Epidermal melanocyte (primary cell): ENCODE results near the gene ICAM5.
"Not testable (repeated sequence)": the region's sequence is repeated elsewhere in the genome, so short reads cannot be mapped to it uniquely, and the experiment has no call there.

Experiments
- DNase-seq: peaks from one replicate; pipeline ENCODE4 v3.0.0; 2011; ENCODE audit warnings: low spot score; ENCODE audit not compliant: insufficient read length

The ICAM5 gene

GRCh38 chr19:10289836-10290356 lies at the start of gene ICAM5:
ICAM5 (plus strand) TSS chr19:10289952; CDS start chr19:10290044, 92 bp downstream.
- no peak for DNase-seq

DNA sequence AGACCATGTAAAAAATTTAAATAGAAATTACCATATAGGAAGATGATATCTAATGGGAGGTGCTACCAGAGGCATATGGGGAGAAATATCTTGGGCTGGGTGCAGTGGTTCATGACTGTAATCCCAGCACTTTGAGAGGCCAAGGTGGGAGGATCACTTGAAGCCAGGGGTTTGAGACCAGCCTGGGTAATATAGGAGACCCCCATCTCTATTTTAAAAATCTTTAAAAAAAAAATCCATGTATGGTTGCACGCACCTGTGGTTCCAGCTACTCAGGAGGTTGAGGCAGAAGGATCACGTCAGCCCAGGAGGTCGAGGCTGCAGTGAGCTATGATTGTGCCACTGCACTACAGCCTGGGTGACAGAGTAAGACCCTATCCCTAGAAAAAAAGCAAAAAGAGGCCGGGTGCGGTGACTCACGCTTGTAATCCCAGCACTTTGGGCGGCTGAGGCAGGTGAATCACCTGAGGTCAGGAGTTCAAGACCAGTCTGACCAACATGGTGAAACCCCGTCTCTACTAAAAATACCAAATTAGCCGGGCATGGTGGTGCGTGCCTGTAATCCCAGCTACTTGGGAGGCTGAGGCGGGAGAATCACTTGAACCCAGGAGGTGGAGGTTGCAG lies 47.8 kb upstream of the ICAM5 start:
- DNase-seq: not testable (repeated sequence)

GRCh38 chr19:10243606-10244005 lies 46.1 kb upstream of the ICAM5 start:
- DNase-seq: no peak

- no peak for DNase-seq
These were observed 44.4 kb upstream of the ICAM5 start for GRCh38 chr19:10245189-10245939.

DNA sequence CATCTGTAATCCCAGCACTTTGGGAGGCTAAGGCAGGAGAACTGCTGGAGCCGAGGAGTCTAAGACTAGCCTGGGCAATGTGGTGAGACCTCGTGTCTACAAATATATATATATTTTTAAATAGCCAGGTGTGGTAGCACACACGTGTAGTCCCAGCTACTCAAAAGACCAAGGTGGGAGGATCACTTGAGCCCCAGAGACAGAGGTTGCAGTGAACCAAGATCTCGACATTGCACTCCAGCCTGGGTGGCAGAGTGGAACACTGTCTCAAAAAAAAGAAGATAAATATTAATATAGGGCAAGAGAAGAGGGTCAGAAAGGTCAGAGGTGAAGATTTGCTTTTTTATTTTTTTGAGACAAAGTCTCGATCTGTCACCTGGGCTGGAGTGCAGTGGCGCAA lies 43.2 kb upstream of the ICAM5 start:
- no peak for DNase-seq

GRCh38 chr19:10251792-10252694 lies 37.7 kb upstream of the ICAM5 start, which contains the start of gene MRPL4:
MRPL4 (plus strand) TSS chr19:10252214; CDS start chr19:10252254, 40 bp downstream.
- peak; percentile 94 for DNase-seq

GRCh38 chr19:10252707-10253106 lies 37.0 kb upstream of the ICAM5 start:
- no peak for DNase-seq

DNA sequence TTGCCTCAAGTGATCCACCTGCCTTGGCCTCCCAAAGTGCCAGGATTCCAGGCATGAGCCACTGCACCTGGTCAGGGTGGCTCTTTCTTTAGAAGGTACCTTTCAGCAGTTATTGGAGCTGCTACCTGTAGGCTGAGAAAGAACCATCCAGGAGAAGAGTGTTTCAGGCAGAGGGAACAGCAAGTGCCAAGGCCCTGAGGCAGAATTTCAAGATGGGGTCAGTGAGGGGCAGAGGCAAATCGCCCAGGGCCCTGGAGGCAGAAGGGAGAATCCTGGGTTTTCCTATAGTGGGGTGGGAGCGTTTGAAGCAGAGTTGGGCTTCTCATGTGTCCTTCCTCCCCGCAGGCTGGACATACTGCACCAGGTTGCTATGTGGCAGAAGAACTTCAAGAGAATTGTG lies 35.5 kb upstream of the ICAM5 start:
- no peak for DNase-seq

GRCh38 chr19:10255358-10255757 lies 34.4 kb upstream of the ICAM5 start:
- DNase-seq: no peak

DNA sequence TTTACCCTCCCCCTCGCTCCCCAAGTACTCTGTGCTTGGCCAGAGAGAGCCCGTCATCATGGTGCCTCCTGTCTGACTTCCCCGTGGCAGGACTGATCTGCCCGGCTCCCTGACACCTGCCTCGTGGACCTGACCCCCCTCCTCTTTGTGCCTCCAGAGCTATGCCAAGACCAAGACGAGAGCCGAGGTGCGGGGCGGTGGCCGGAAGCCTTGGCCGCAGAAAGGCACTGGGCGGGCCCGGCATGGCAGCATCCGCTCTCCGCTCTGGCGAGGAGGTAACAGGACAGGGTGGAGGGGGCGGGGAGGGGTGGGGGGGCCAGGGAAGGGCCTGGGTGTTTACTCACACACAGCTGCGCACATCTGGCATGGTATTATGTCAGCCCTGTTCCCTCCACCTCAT lies 33.2 kb upstream of the ICAM5 start:
- no peak for DNase-seq

DNA sequence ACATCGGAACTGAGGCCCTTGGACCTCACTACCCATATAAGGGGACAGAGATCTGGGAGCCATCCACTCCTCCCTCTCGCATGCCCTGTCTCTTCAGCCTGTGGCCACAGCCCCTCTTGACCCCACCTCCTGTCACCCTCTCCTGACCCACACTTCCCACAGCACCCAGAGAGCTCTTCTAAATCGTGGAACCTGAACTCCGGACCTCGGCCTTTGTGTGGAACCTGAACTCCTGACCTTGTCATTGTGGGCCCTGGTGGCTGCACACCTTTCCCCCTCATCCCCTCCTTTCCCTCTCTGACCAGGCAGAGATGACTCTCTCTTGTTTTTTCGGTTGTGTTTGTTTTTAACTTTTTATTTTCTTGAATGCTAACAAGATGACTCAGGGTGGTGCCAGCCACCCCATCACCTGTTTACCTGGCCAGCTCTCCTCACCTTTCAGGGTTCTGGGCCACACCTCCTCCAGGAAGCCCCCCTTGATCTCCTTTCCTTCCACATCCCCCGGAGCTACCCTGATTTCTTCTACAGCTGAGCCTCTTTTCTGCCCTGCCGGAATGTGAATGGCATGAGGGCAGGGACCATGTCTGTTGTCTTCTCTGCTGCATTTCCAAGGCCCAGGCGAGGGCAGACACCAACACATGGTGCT lies 32.7 kb upstream of the ICAM5 start:
- DNase-seq: no peak

DNA sequence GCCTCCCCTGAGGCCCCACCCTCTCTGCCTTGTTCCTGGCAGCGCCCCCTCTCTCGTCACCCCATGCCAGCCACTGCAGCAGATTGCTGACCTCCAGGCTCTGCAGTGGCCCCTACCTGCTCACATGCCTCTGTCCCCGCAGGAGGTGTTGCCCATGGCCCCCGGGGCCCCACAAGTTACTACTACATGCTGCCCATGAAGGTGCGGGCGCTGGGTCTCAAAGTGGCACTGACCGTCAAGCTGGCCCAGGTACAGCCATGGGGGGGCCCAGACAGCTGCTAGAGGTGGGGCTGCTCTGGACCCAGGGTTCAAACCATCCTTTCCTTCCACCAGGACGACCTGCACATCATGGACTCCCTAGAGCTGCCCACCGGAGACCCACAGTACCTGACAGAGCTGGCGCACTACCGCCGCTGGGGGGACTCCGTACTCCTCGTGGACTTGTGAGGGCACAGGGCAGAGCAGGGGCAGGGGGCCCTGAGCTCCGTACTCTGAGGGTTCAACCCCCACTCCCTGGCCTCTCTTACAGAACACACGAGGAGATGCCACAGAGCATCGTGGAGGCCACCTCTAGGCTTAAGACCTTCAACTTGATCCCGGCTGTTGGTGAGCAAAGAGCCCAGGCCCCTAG lies 31.6 kb upstream of the ICAM5 start:
- no peak for DNase-seq

- no peak for DNase-seq
These were observed 30.4 kb upstream of the ICAM5 start for GRCh38 chr19:10259162-10259905.

- DNase-seq: no peak
These were observed 29.6 kb upstream of the ICAM5 start for GRCh38 chr19:10260141-10260584.

GRCh38 chr19:10262771-10263170 lies 27.0 kb upstream of the ICAM5 start:
- no peak for DNase-seq

DNA sequence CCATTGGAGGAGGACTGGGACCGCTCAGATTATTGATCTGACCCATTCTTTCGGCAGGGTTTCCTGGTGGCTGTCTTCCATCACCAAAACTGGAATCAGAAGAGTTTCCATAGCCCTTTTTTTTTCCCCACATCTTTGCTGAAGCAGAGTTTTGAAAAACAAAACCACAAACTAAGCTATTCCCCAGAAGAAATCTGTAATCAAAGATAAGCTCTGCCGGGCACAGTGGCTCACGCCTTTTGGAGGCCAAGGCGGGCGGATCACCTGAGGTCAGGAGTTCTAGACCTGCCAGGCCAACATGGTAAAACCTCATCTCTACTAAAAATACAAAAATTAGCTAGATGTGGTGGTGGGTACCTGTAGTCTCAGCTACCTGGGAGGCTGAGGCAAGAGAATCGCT lies 23.0 kb upstream of the ICAM5 start:
- no peak for DNase-seq

GRCh38 chr19:10268071-10268470 lies 21.7 kb upstream of the ICAM5 start:
- no peak for DNase-seq

DNA sequence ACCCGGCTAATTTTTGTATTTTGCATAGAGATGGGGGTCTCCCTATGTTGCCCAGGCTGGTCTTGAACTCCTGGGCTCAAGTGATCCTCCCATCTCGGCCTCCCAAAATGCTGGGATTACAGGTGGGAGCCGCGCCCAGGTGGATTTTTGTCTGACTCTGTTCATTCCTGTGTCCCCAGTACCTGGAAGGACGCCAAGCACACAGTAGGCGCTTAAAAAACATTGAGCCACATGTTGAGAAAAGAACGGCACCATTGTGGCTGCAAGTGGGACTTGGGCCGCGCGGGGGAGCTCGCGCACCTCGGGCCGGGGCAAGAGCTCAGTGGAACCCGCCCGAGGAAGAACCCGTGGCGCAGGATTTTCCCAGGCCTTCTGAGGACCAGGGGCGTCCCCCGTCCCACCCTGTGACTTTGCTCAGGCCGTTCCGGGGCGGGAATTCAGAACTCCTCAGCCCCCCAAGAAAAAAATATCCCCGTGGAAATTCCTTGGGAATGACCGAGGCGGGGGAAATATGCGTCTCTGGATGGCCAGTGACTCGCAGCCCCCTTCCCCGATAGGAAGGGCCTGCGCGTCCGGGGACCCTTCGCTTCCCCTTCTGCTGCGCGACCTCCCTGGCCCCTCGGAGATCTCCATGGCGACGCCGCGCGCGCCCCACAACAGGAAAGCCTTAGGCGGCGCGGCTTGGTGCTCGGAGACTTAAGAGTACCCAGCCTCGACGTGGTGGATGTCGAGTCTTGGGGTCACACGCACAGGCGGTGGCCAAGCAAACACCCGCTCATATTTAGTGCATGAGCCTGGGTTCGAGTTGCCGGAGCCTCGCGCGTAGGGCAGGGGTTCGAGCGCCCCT lies 20.2 kb upstream of the ICAM5 start:
- DNase-seq: peak; percentile 59

DNA sequence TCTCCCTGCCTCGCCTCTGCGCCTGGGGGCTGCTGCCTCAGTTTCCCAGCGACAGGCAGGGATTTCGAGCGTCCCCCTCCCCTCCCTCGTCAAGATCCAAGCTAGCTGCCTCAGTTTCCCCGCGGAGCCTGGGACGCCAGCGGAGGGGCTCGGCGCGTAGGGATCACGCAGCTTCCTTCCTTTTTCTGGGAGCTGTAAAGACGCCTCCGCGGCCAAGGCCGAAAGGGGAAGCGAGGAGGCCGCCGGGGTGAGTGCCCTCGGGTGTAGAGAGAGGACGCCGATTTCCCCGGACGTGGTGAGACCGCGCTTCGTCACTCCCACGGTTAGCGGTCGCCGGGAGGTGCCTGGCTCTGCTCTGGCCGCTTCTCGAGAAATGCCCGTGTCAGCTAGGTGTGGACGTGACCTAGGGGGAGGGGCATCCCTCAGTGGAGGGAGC lies 19.6 kb upstream of the ICAM5 start:
- DNase-seq: no peak
